Umbilical cord (tissue), 2 donors: ENCODE data around the gene EPHA6. TPM values are rescaled to one million over a fixed set of nuclear protein-coding genes. Genes with fewer than 3 reads are reported as not detected.
"Not testable (repeated sequence)": the region's sequence is repeated elsewhere in the genome, so short reads cannot be mapped to it uniquely, and the experiment has no call there.

ENCODE experiments used
- DNase-seq: peaks from one replicate; pipeline ENCODE4 v3.0.0-alpha.2; 2015; ENCODE audit warnings: low spot score
- total RNA-seq: library from RNA; depleted of rRNA; stranded (reverse); fragments of >200 nt; gene quantifications from one replicate; pipeline ENCODE4 v1.2.3, GENCODE V29; 2014; ENCODE audit warnings: low replicate concordance; ENCODE audit not compliant: insufficient read depth

EPHA6 gene
- total RNA-seq, 1 donor from 2014 or later = 1.4 TPM

- no peak for DNase-seq
These were observed 610.6 kb downstream of the EPHA6 start for GRCh38 chr3:97425002-97425401.

- DNase-seq = no peak
These were observed 616.2 kb downstream of the EPHA6 start for GRCh38 chr3:97430601-97431000.

GRCh38 chr3:97432914-97433313 is 618.5 kb downstream of the EPHA6 start:
- DNase-seq = no peak

GRCh38 chr3:97438131-97438530 is 623.7 kb downstream of the EPHA6 start:
- DNase-seq = no peak

GRCh38 chr3:97439373-97439772 is 625.0 kb downstream of the EPHA6 start:
- no peak for DNase-seq

- DNase-seq = no peak
These were observed 649.6 kb downstream of the EPHA6 start for GRCh38 chr3:97464035-97464434.

GRCh38 chr3:97470481-97470880 is 656.1 kb downstream of the EPHA6 start:
- no peak for DNase-seq

- no peak for DNase-seq
These were observed 665.3 kb downstream of the EPHA6 start for GRCh38 chr3:97479740-97480139.

- DNase-seq = not testable (repeated sequence)
These were observed 666.4 kb downstream of the EPHA6 start for GRCh38 chr3:97480696-97481289.

GRCh38 chr3:97481416-97481815 is 667.0 kb downstream of the EPHA6 start:
- no peak for DNase-seq

- no peak for DNase-seq
These were observed 670.8 kb downstream of the EPHA6 start for GRCh38 chr3:97485206-97485605.

GRCh38 chr3:97487587-97487986 is 673.2 kb downstream of the EPHA6 start:
- no peak for DNase-seq

GRCh38 chr3:97488741-97489140 is 674.3 kb downstream of the EPHA6 start:
- no peak for DNase-seq

- DNase-seq = no peak
These were observed 681.5 kb downstream of the EPHA6 start for GRCh38 chr3:97495896-97496295.

GRCh38 chr3:97497138-97497537 is 682.7 kb downstream of the EPHA6 start:
- DNase-seq = no peak

GRCh38 chr3:97504463-97504862 is 690.1 kb downstream of the EPHA6 start:
- DNase-seq = no peak

- DNase-seq = no peak
These were observed 696.4 kb downstream of the EPHA6 start for GRCh38 chr3:97510795-97511194.

GRCh38 chr3:97515076-97515475 is 700.7 kb downstream of the EPHA6 start:
- DNase-seq = no peak

GRCh38 chr3:97530691-97531090 is 716.3 kb downstream of the EPHA6 start:
- no peak for DNase-seq

- DNase-seq = not testable (repeated sequence)
These were observed 733.2 kb downstream of the EPHA6 start for GRCh38 chr3:97547573-97547972.

GRCh38 chr3:97550408-97550807 is 736.0 kb downstream of the EPHA6 start:
- no peak for DNase-seq

- no peak for DNase-seq
These were observed 737.8 kb downstream of the EPHA6 start for GRCh38 chr3:97552186-97552585.

GRCh38 chr3:97575742-97576141 is 761.3 kb downstream of the EPHA6 start:
- DNase-seq = no peak

GRCh38 chr3:97576221-97576620 is 761.8 kb downstream of the EPHA6 start:
- no peak for DNase-seq
